Body of pancreas (tissue), 4 donors: ENCODE measurements around the gene ACKR4. TPM values are rescaled to one million over a fixed set of nuclear protein-coding genes. Genes with fewer than 3 reads are reported as not detected.

Experiments
- ATAC-seq: fragments of 150-250 bp; one replicate; pipeline ENCODE4 v1.9.1; 2016
- DNase-seq, 4 donors: peaks; one replicate each; pipeline ENCODE4 v3.0.0-alpha.2; 2019
- H3K27ac ChIP-seq, 4 donors: fragments of 200-600 bp; sonication (generic); 1 replicate in 3 of 4; 2 replicates in 1 of 4; pipeline versions ENCODE4 v1.5.1 to v1.6.1; 2016 to 2019; ENCODE audit warnings: mild to moderate bottlenecking in 1 of 4, mixed read lengths in 1 of 4, moderate library complexity in 1 of 4
- H3K27me3 ChIP-seq, 2 donors: fragments of 200-600 bp; sonication (generic); one replicate each; pipeline ENCODE4 v1.6.0; 2016; ENCODE audit warnings: mild to moderate bottlenecking in 1 of 2
- H3K36me3 ChIP-seq, 2 donors: fragments of 200-600 bp; sonication (generic); replicated peaks in 1 of 2; 2 replicates each; pipeline ENCODE4 v1.5.1; 2016; ENCODE audit warnings: low read depth in 2 of 2; ENCODE audit not compliant: insufficient read depth in 1 of 2
- H3K4me1 ChIP-seq: fragments of 200-600 bp; sonication (generic); one replicate; pipeline ENCODE4 v1.6.0; 2016
- H3K4me3 ChIP-seq, 2 donors: fragments of 200-600 bp; sonication (generic); 1 replicate in 1 of 2; 2 replicates in 1 of 2; pipeline ENCODE4 v1.5.1; 2016 to 2019
- H3K9me3 ChIP-seq, 3 donors: fragments of 200-600 bp; sonication (generic); 1 replicate in 2 of 3; 2 replicates in 1 of 3; pipeline ENCODE4 v1.5.1; 2016
- POLR2A ChIP-seq, 3 donors: fragments of 450-650 bp; IDR thresholded peaks; one replicate each; pipeline ENCODE4 v1.6.1; 2016; ENCODE audit warnings: antibody characterized with exemption in 3 of 3, mild to moderate bottlenecking in 2 of 3
- WGBS, 2 donors: methylation state at CpG; one replicate each; pipeline ENCODE4 v1.1.5; 2017; 5-methylcytosine and 5-hydroxymethylcytosine counted together
- intact Hi-C: fragments of 100-400 bp; cut with DNase I; formaldehyde crosslinking; loops from one replicate; pipeline ENCODE4 v1.15.1; 2023
- total RNA-seq, 2 donors: library from RNA; depleted of rRNA; stranded (reverse); fragments of >200 nt; gene quantifications; one replicate each; pipeline ENCODE4 v1.1.0, GENCODE V29; 2016
- TF ChIP-seq, protein P1 (sequence below), 7 experiments: fragments of 450-650 bp in 4 of 7; fragments of 200-600 bp in 3 of 7; sonication (generic) in 3 of 7; IDR thresholded peaks; one replicate each; pipeline ENCODE4 v1.5.1; 2016 to 2019; ENCODE audit warnings: antibody characterized with exemption in 7 of 7

Gene ACKR4
- total RNA-seq, 2 donors from 2014 or later = 1.3 to 2.0 TPM

DNA sequence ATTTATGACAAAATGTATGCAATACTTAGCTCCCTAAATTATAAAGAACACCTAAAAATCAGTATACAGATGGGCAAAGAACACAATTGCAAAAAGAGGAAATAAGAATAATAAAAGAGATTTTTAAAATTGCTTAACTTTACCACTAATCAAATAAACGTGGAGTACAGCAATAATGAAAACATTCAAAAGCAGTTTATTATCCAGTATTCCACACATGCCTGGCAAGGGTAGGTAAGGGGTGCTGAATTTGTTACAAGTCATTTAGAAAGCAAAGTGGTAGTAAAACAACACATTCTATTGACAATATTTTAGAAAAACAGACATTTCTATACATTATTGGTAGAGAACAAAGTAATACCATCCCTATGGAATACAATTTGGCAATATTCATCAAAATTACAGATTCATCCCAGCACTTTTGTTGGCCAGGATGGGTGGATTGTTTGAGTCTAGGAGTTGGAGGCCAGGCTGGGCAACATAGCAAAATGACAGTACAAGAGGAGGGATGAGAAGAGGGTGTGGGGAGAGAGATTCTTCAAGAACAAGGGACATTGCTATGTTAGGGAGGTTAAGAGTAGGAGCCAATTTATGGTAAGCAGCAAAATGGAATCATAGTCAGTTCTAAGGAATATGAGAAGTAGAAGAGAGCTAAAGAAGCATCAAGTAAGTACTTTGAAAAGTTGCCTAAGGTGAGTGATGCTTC lies 3.7 kb upstream of the ACKR4 start:
- Histone ChIP-seq H3K9me3 (no peaks in the 10 kb centered on the region), H3K4me3 (no peak overlapping the region), H3K27me3 (no peaks in the 10 kb centered on the region), H3K36me3 (no peaks in the 10 kb centered on the region), H3K4me1 (peaks cover 3% of the 10 kb centered on the region), H3K27ac (no peak overlapping the region)
- TF ChIP-seq, protein P1, sequence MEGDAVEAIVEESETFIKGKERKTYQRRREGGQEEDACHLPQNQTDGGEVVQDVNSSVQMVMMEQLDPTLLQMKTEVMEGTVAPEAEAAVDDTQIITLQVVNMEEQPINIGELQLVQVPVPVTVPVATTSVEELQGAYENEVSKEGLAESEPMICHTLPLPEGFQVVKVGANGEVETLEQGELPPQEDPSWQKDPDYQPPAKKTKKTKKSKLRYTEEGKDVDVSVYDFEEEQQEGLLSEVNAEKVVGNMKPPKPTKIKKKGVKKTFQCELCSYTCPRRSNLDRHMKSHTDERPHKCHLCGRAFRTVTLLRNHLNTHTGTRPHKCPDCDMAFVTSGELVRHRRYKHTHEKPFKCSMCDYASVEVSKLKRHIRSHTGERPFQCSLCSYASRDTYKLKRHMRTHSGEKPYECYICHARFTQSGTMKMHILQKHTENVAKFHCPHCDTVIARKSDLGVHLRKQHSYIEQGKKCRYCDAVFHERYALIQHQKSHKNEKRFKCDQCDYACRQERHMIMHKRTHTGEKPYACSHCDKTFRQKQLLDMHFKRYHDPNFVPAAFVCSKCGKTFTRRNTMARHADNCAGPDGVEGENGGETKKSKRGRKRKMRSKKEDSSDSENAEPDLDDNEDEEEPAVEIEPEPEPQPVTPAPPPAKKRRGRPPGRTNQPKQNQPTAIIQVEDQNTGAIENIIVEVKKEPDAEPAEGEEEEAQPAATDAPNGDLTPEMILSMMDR (IDR thresholded peaks at IDR 0.05) = no peak
- TF ChIP-seq POLR2A (IDR thresholded peaks at IDR 0.05) = no peak
- no peak for DNase-seq
- 21 to 31% methylated on average over 1 of the region's 1 CpG for WGBS, 2 donors
- no peak for ATAC-seq
- intact Hi-C loops = no loop called here

DNA sequence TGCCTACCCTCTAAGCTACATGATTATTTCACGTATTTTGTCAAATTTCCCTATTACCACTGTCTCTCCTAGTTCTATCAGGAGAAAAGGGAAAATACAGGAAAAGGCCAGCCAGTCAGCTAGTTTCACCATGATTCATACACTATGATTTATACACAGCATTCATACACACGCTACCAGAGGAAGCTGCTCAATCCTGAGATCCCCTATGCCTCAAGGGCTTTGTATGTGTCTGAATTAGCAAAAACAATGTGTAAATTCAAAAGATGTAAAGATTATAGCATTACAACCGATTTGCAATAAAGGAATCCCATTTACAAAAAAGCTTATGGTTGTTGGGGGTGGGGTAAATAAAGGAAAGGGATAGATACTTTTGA lies 3.1 kb upstream of the ACKR4 start:
- intact Hi-C loops = no loop called here
- TF ChIP-seq POLR2A (IDR thresholded peaks at IDR 0.05) = no peak
- TF ChIP-seq, protein P1 (IDR thresholded peaks at IDR 0.05) = no peak
- ATAC-seq = no peak
- no peak overlapping the region for H3K27ac ChIP-seq
- peaks cover 9% of the 10 kb centered on the region for H3K4me1 ChIP-seq
- no peaks in the 10 kb centered on the region for H3K36me3 ChIP-seq
- whole genome bisulfite sequencing, 2 donors = 82 to 86% methylated on average over 3 of the region's 3 CpGs
- no peaks in the 10 kb centered on the region for H3K9me3 ChIP-seq
- H3K4me3 ChIP-seq = no peak overlapping the region
- H3K27me3 ChIP-seq = no peaks in the 10 kb centered on the region
- no peak for DNase-seq

DNA sequence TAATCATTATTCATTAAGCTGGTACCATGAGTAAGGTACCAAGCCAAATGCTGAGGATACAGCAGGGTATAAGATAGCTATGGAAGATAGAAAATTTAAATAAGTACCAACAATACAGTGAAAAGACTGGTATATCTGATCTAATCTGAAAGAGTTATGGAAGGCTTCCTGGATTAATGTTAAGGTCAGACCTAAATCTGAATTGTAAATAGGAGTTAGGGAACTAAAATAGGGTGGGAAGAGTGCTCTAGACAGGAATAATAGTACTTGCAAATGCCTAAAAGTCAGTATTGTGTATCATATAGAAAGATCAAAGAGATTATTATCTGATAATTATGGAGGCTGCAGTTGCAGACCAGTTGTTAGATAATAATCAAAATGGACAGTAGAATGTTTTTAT lies 2.6 kb upstream of the ACKR4 start:
- no peaks in the 10 kb centered on the region for H3K9me3 ChIP-seq
- intact Hi-C loops = no loop called here
- H3K27ac ChIP-seq = no peak overlapping the region
- no peaks in the 10 kb centered on the region for H3K27me3 ChIP-seq
- no peaks in the 10 kb centered on the region for H3K36me3 ChIP-seq
- no peak for ATAC-seq
- no peak overlapping the region for H3K4me3 ChIP-seq
- TF ChIP-seq, protein P1 (IDR thresholded peaks at IDR 0.05) = no peak
- TF ChIP-seq POLR2A (IDR thresholded peaks at IDR 0.05) = no peak
- peaks cover 9% of the 10 kb centered on the region for H3K4me1 ChIP-seq
- no peak for DNase-seq

DNA sequence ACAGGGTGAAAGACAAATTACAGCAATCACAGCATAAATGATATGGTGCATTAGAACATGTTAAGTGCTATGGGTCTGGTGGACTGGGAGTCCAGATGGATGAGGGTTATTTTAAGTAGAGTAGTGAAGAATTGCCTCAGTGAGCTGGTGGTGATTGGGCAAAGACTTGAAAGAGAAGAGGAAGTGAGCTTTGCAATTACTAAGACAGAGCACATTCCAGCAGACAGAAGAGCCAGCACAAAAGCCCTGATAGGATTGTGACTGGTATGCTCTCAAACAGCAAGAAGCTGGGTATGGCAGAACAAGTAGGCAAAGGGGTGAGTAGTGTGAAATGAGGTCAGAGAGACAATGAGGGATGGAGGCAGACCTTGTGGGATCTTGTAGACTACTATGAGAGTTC lies 2.1 kb upstream of the ACKR4 start:
- intact Hi-C loops = no loop called here

DNA sequence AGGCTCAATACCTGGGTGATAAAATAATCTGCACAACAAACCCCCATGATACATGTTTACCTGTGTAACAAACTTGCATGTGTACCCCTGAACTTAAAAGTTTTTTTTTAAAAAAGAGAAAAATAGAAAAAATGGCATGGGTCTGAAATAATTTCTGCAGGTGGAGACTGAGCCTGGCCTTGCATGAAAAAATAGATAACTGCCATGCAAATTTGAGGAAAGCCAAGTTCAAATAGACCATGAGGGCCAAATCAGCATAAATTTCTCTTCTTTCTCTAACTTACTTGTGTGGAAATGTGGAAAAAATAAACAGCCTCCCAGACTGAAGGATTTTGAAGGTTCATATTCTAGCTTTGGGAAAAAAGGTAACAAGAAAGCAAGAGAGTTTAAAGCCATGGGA lies 744 bp upstream of the ACKR4 start:
- H3K4me1 ChIP-seq = peaks cover 9% of the 10 kb centered on the region
- no peak overlapping the region for H3K27ac ChIP-seq
- H3K27me3 ChIP-seq = no peaks in the 10 kb centered on the region
- no peak for TF ChIP-seq POLR2A (IDR thresholded peaks at IDR 0.05)
- DNase-seq (no peak), ATAC-seq (no peak)
- no peaks in the 10 kb centered on the region for H3K9me3 ChIP-seq
- intact Hi-C loops = no loop called here
- H3K4me3 ChIP-seq = no peak overlapping the region
- H3K36me3 ChIP-seq = no peaks in the 10 kb centered on the region

More for the DNA sequence above, 2.1 kb upstream of the ACKR4 start:
- ATAC-seq (no peak), DNase-seq (no peak)
- Histone ChIP-seq H3K36me3 (no peaks in the 10 kb centered on the region), H3K4me1 (peaks cover 9% of the 10 kb centered on the region), H3K9me3 (no peaks in the 10 kb centered on the region), H3K4me3 (no peak overlapping the region), H3K27me3 (no peaks in the 10 kb centered on the region), H3K27ac (no peak overlapping the region)
- TF ChIP-seq, protein P1 (IDR thresholded peaks at IDR 0.05) = no peak
- TF ChIP-seq POLR2A (IDR thresholded peaks at IDR 0.05) = no peak
